A673 (cell line): ENCODE data around the gene TAF6L. TPM values are rescaled to one million over a fixed set of nuclear protein-coding genes. Genes with fewer than 3 reads are reported as not detected.

ENCODE experiments used
- BruUV-seq: library from RNA; stranded (reverse); fragments of 400-500 nt; replicated peaks from 2 replicates; lab custom pipeline; 2021; lab: Mats Ljungman, UMichigan
- CTCF ChIA-PET: fragments of 300-600 bp; sonication (Branson Sonifier 250); formaldehyde crosslinking; loops from one replicate; lab custom pipeline; 2022; ENCODE audit warnings: antibody characterized with exemption; lab: Charles Lee
- POLR2A ChIA-PET: fragments of 300-600 bp; sonication (Branson Sonifier 250); formaldehyde crosslinking; loops from one replicate; lab custom pipeline; 2022; ENCODE audit warnings: antibody characterized with exemption; ENCODE audit not compliant: low non-redundant PET; lab: Charles Lee
- DNase-seq: peaks from one replicate; pipeline ENCODE4 v3.0.0-alpha.2; 2015; ENCODE audit warnings: low spot score
- H3K27ac ChIP-seq: fragments of 200-600 bp; sonication (generic); 2 replicates; pipeline ENCODE4 v1.5.1; 2016; ENCODE audit warnings: mixed run types, low read depth, mild to moderate bottlenecking, mixed read lengths, antibody characterized with exemption, low read length; ENCODE audit not compliant: poor library complexity, severe bottlenecking
- H3K27me3 ChIP-seq: fragments of 200-600 bp; sonication (generic); replicated peaks from 2 replicates; pipeline ENCODE4 v1.6.1; 2017; ENCODE audit warnings: mixed run types, low read depth, mild to moderate bottlenecking, mixed read lengths, antibody characterized with exemption, low read length; ENCODE audit not compliant: insufficient read depth, poor library complexity
- H3K36me3 ChIP-seq: fragments of 200-600 bp; sonication (generic); 2 replicates; pipeline ENCODE4 v1.6.1; 2016; ENCODE audit warnings: mixed run types, mild to moderate bottlenecking, mixed read lengths, antibody characterized with exemption, low read length; ENCODE audit not compliant: insufficient read depth, poor library complexity, severe bottlenecking
- H3K4me1 ChIP-seq: fragments of 200-600 bp; sonication (generic); 2 replicates; pipeline ENCODE4 v1.6.1; 2017; ENCODE audit warnings: mixed run types, mild to moderate bottlenecking, mixed read lengths, antibody characterized with exemption, low read length; ENCODE audit not compliant: insufficient read depth, poor library complexity, severe bottlenecking
- H3K4me3 ChIP-seq: fragments of 200-600 bp; sonication (generic); 2 replicates; pipeline ENCODE4 v1.5.1; 2016; ENCODE audit warnings: low read depth, mixed run types, mild to moderate bottlenecking, mixed read lengths, low read length; ENCODE audit not compliant: poor library complexity, severe bottlenecking
- H3K9me3 ChIP-seq: fragments of 200-600 bp; sonication (generic); 2 replicates; pipeline ENCODE4 v1.6.1; 2016; ENCODE audit warnings: mixed run types, low read depth, mild to moderate bottlenecking, mixed read lengths, antibody characterized with exemption, low read length; ENCODE audit not compliant: poor library complexity, severe bottlenecking
- CTCF ChIP-seq: fragments of 300-800, 200-600 bp; sonication (generic); conservative IDR thresholded peaks from 2 replicates; pipeline ENCODE4 v1.5.1; 2017; ENCODE audit warnings: low read depth, mild to moderate bottlenecking, antibody characterized with exemption, low read length, moderate library complexity, mixed read lengths
- EZH2 ChIP-seq: fragments of 200-600 bp; sonication (generic); IDR thresholded peaks from 2 replicates; pipeline ENCODE4 v1.6.1; 2017; ENCODE audit warnings: borderline replicate concordance, low read depth, mild to moderate bottlenecking, mixed read lengths, antibody characterized with exemption, low read length; ENCODE audit not compliant: poor library complexity, severe bottlenecking
- intact Hi-C: fragments of 100-400 bp; cut with micrococcal nuclease; formaldehyde crosslinking; loops from one replicate; pipeline ENCODE4 v1.10.0; 2022; ENCODE audit not compliant: unreplicated experiment
- microRNA-seq: library from miRNA; unstranded; fragments of <30 nt; microRNA quantifications from one replicate; pipeline ENCODE4 v1.2.0, GENCODE V29; 2021
- total RNA-seq: library from RNA; stranded (reverse); gene quantifications from 2 replicates; pipeline ENCODE4 v1.2.3, GENCODE V29; 2021

The TAF6L gene
- total RNA-seq, 1 experiment from 2014 or later, result 70.9 TPM

GRCh38 chr11:62835336-62835735 lies 64.1 kb downstream of the TAF6L start:
- Histone ChIP-seq H3K4me1 (peaks cover 9% of the 10 kb centered on the region), H3K4me3 (no peak overlapping the region), H3K9me3 (no peaks in the 10 kb centered on the region), H3K27ac (no peak overlapping the region), H3K36me3 (peaks cover 48% of the 10 kb centered on the region), H3K27me3 (no peaks in the 10 kb centered on the region)
- intact Hi-C loops, result no loop called here
- ChIA-PET POLR2A (no interaction called here), CTCF (no interaction called here)
- DNase-seq, result no peak
- BruUV-seq, result no TSS peak
- TF ChIP-seq CTCF (no peak), EZH2 (no peak)

Small RNA genes within 50 kb of the gene (microRNA-seq; reads per million reads assigned to microRNA genes)
- 1.9 reads per million for gene MIR6514
- gene MIR6748, result not detected

Other genes with a start within 250 kb of the TAF6L start
- 71.7 and 73.0 TPM in 2 replicates for gene AHNAK, start 224.6 kb upstream of the TAF6L start, total RNA-seq
- gene EEF1G, start 197.5 kb upstream of the TAF6L start, total RNA-seq, result 1,804 and 1,817 TPM in 2 replicates
- 27.3 and 27.6 TPM in 2 replicates for gene TUT1, start 179.9 kb upstream of the TAF6L start, total RNA-seq
- 241 and 243 TPM in 2 replicates for gene MTA2, start 169.5 kb upstream of the TAF6L start, total RNA-seq
- 21.3 and 30.4 TPM in 2 replicates for gene EML3, start 158.6 kb upstream of the TAF6L start, total RNA-seq
- 1.1 and 1.3 TPM in 2 replicates for gene ROM1, start 158.1 kb upstream of the TAF6L start, total RNA-seq
- 64.7 and 68.2 TPM in 2 replicates for gene B3GAT3, start 149.4 kb upstream of the TAF6L start, total RNA-seq
- 475 and 489 TPM in 2 replicates for gene GANAB, start 124.8 kb upstream of the TAF6L start, total RNA-seq
- 29.3 and 30.0 TPM in 2 replicates for gene INTS5, start 118.1 kb upstream of the TAF6L start, total RNA-seq
- gene C11orf98, start 106.2 kb upstream of the TAF6L start, total RNA-seq, result 124 and 141 TPM in 2 replicates
- 59.7 and 68.8 TPM in 2 replicates for gene CSKMT, start 106.1 kb upstream of the TAF6L start, total RNA-seq
- 28.0 and 29.0 TPM in 2 replicates for gene UQCC3, start 99.7 kb upstream of the TAF6L start, total RNA-seq
- gene LBHD1, start 99.1 kb upstream of the TAF6L start, total RNA-seq, result 7.1 and 7.8 TPM in 2 replicates
- 143 and 147 TPM in 2 replicates for gene UBXN1, start 92.3 kb upstream of the TAF6L start, total RNA-seq
- 0.37 and 0.52 TPM in 2 replicates for gene LRRN4CL, start 81.9 kb upstream of the TAF6L start, total RNA-seq
- gene BSCL2, start 64.0 kb upstream of the TAF6L start, total RNA-seq, result 123 and 132 TPM in 2 replicates
- gene GNG3, start 63.7 kb upstream of the TAF6L start, total RNA-seq, result 0.45 and 0.72 TPM in 2 replicates
- 104 and 105 TPM in 2 replicates for gene HNRNPUL2, start 43.9 kb upstream of the TAF6L start, total RNA-seq
- 66.5 and 66.8 TPM in 2 replicates for gene TTC9C, start 42.9 kb upstream of the TAF6L start, total RNA-seq
- gene ZBTB3, start 17.2 kb upstream of the TAF6L start, total RNA-seq, result 12.0 and 13.1 TPM in 2 replicates
- gene POLR2G, start 9.8 kb upstream of the TAF6L start, total RNA-seq, result 159 and 166 TPM in 2 replicates
- 46.6 and 52.1 TPM in 2 replicates for gene TMEM179B, start 16.0 kb downstream of the TAF6L start, total RNA-seq
- 23.4 and 29.3 TPM in 2 replicates for gene TMEM223, start 20.6 kb downstream of the TAF6L start, total RNA-seq
- gene NXF1, start 34.0 kb downstream of the TAF6L start, total RNA-seq, result 78.8 and 82.0 TPM in 2 replicates
- 29.2 and 38.1 TPM in 2 replicates for gene STX5, start 60.7 kb downstream of the TAF6L start, total RNA-seq
- 0.77 TPM in 1 of 2 replicates, not detected in the other for gene TEX54, start 61.4 kb downstream of the TAF6L start, total RNA-seq
- 147 and 155 TPM in 2 replicates for gene WDR74, start 68.2 kb downstream of the TAF6L start, total RNA-seq
- gene SLC3A2, start 109.5 kb downstream of the TAF6L start, total RNA-seq, result 480 and 511 TPM in 2 replicates
- 0.17 and 0.41 TPM in 2 replicates for gene CHRM1, start 150.0 kb downstream of the TAF6L start, total RNA-seq
- not detected in 2 replicates for gene SLC22A6, start 213.6 kb downstream of the TAF6L start, total RNA-seq
- not detected in 2 replicates for gene SLC22A8, start 244.4 kb downstream of the TAF6L start, total RNA-seq